Measurements from ENCODE around the gene NAGA. TPM values are rescaled to one million over a fixed set of nuclear protein-coding genes. Genes with fewer than 3 reads are reported as not detected.
"Not testable (repeated sequence)": the region's sequence is repeated elsewhere in the genome, so short reads cannot be mapped to it uniquely, and the experiment has no call there.

Gene NAGA
- total RNA-seq, 1 donor from 2014 or later, result 8.9 TPM

DNA sequence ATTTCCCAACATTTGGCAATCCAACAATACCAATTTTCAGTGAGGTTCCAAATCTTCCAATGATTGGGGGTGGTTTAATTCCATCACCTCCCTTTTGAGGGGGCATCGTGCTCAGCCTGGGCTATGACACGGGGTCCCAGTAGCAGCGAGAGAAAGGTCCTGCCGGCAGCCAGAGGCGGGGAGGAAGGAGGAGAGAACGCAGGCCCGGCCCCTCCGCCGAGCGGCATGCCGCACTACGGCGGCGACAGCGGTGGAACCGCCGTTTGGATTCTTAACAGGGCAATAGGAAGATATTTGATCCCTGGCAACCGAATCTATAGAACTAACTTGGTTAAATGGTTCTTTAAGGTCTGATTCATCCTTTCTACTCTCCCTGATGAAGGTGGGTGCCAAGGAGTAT is 38.2 kb upstream of the NAGA start:
- Histone ChIP-seq H3K27me3 (ENCODE audit: insufficient read depth, low read length) (no peaks in the 10 kb centered on the region), H2AFZ (ENCODE audit: low read depth, low read length) (no peak overlapping the region), H3K79me2 (ENCODE audit: insufficient read depth, low read length) (no peaks in the 10 kb centered on the region), H3K4me2 (ENCODE audit: low read length) (no peak overlapping the region), H4K20me1 (ENCODE audit: insufficient read depth, low read length) (no peaks in the 10 kb centered on the region), H3K36me3 (ENCODE audit: insufficient read depth, low read length) (no peaks in the 10 kb centered on the region), H3K4me3 (ENCODE audit: insufficient read depth, low read depth, low read length) (no peak overlapping the region), H3K9me3 (ENCODE audit: insufficient read depth, low read depth, low read length) (peaks cover 6% of the 10 kb centered on the region), H3K9ac (ENCODE audit: low read length) (no peak overlapping the region), H3K4me1 (ENCODE audit: insufficient read depth, low read length) (no peaks in the 10 kb centered on the region), H3K27ac (ENCODE audit: low read depth, low read length) (no peak overlapping the region)
- Mint-ChIP-seq H3K4me1 (ENCODE audit: low read depth, unreplicated experiment) (no peaks in the 10 kb centered on the region), H3K27ac (ENCODE audit: unreplicated experiment) (no peak overlapping the region), H3K36me3 (ENCODE audit: low read depth, unreplicated experiment) (peaks cover 12% of the 10 kb centered on the region), H3K4me3 (ENCODE audit: unreplicated experiment) (no peak overlapping the region), H3K27me3 (ENCODE audit: low read depth, unreplicated experiment) (peaks cover 23% of the 10 kb centered on the region), H3K9me3 (ENCODE audit: unreplicated experiment) (peaks cover 26% of the 10 kb centered on the region)
- TF ChIP-seq, protein P1, sequence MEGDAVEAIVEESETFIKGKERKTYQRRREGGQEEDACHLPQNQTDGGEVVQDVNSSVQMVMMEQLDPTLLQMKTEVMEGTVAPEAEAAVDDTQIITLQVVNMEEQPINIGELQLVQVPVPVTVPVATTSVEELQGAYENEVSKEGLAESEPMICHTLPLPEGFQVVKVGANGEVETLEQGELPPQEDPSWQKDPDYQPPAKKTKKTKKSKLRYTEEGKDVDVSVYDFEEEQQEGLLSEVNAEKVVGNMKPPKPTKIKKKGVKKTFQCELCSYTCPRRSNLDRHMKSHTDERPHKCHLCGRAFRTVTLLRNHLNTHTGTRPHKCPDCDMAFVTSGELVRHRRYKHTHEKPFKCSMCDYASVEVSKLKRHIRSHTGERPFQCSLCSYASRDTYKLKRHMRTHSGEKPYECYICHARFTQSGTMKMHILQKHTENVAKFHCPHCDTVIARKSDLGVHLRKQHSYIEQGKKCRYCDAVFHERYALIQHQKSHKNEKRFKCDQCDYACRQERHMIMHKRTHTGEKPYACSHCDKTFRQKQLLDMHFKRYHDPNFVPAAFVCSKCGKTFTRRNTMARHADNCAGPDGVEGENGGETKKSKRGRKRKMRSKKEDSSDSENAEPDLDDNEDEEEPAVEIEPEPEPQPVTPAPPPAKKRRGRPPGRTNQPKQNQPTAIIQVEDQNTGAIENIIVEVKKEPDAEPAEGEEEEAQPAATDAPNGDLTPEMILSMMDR (IDR thresholded peaks at IDR 0.05; ENCODE audit: insufficient read depth, low read depth, low read length), result no peak
- TF ChIP-seq EZH2 (IDR thresholded peaks at IDR 0.05; ENCODE audit: insufficient read depth, low read length), result no peak
- no peak for DNase-seq (ENCODE audit: low read depth)
- no peak for FAIRE-seq

DNA sequence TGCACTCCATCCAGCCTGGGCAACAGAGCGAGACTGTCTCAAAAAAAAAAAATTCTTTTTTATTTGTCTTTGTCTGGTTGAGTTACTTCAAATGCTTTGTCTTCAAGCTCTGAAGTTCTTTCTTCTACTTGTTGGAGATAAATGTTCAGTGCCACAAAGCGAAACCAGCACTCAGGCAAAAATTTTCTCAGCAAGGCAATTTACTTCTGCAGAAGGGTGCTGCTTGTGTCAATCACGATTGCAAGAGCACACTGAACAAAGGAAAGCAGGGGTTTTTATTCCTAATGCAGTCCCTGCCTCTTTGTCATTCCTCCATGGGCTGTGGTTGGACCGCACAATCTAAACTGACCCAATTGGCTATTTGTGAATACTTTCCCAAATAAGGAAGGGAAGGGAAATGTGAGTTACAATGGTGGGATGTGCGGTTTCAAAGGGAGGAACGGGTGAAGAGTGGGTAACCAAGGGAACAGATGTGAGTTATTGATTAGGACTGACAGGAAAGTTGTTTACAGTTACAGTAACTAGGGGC is 33.8 kb upstream of the NAGA start:
- Mint-ChIP-seq H3K36me3 (ENCODE audit: low read depth, unreplicated experiment) (peaks cover 20% of the 10 kb centered on the region), H3K27me3 (ENCODE audit: low read depth, unreplicated experiment) (peaks cover 10% of the 10 kb centered on the region), H3K9me3 (ENCODE audit: unreplicated experiment) (peaks cover 34% of the 10 kb centered on the region)
- H3K27me3 ChIP-seq (ENCODE audit: insufficient read depth, low read length); H3K4me1 ChIP-seq (ENCODE audit: insufficient read depth, low read length); H3K27ac ChIP-seq (ENCODE audit: low read depth, low read length); H3K36me3 ChIP-seq (ENCODE audit: insufficient read depth, low read length); H3K27ac Mint-ChIP-seq (ENCODE audit: unreplicated experiment); H3K4me3 ChIP-seq (ENCODE audit: insufficient read depth, low read depth, low read length); H3K9ac ChIP-seq (ENCODE audit: low read length); H4K20me1 ChIP-seq (ENCODE audit: insufficient read depth, low read length); H3K4me2 ChIP-seq (ENCODE audit: low read length); H3K79me2 ChIP-seq (ENCODE audit: insufficient read depth, low read length); H3K4me3 Mint-ChIP-seq (ENCODE audit: unreplicated experiment); DNase-seq (ENCODE audit: low read depth); H2AFZ ChIP-seq (ENCODE audit: low read depth, low read length); H3K4me1 Mint-ChIP-seq (ENCODE audit: low read depth, unreplicated experiment); FAIRE-seq; H3K9me3 ChIP-seq (ENCODE audit: insufficient read depth, low read depth, low read length): not testable (repeated sequence)

DNA sequence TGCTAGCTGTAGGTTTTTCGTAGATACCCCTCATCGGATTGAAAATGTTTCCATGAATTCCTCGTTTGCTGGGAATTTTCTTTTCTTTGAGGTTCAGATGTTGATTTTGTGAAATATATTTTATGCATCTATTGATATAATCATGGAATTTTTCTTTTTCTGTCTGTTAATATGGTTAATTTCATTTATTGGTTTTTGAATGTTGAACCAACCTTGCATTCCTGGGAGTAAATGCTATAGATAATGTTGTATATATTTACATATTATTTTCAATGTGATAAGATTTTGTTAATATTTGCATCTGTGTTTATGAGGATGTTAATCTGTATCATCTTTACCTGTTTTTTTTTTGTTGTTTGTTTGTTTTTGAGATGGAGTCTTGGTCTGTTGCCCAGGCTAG is 30.6 kb upstream of the NAGA start:
- Histone ChIP-seq H4K20me1 (ENCODE audit: insufficient read depth, low read length) (no peaks in the 10 kb centered on the region), H3K36me3 (ENCODE audit: insufficient read depth, low read length) (no peaks in the 10 kb centered on the region), H3K4me1 (ENCODE audit: insufficient read depth, low read length) (no peaks in the 10 kb centered on the region), H3K79me2 (ENCODE audit: insufficient read depth, low read length) (no peaks in the 10 kb centered on the region), H3K27ac (ENCODE audit: low read depth, low read length) (no peak overlapping the region), H3K9ac (ENCODE audit: low read length) (no peak overlapping the region), H3K4me2 (ENCODE audit: low read length) (no peak overlapping the region), H3K27me3 (ENCODE audit: insufficient read depth, low read length) (no peaks in the 10 kb centered on the region), H3K4me3 (ENCODE audit: insufficient read depth, low read depth, low read length) (no peak overlapping the region), H3K9me3 (ENCODE audit: insufficient read depth, low read depth, low read length) (peaks cover 9% of the 10 kb centered on the region), H2AFZ (ENCODE audit: low read depth, low read length) (no peak overlapping the region)
- no peak for TF ChIP-seq EZH2 (IDR thresholded peaks at IDR 0.05; ENCODE audit: insufficient read depth, low read length)
- TF ChIP-seq, protein P1 (IDR thresholded peaks at IDR 0.05; ENCODE audit: insufficient read depth, low read depth, low read length), result no peak
- Mint-ChIP-seq H3K9me3 (ENCODE audit: unreplicated experiment) (peaks cover 27% of the 10 kb centered on the region), H3K27me3 (ENCODE audit: low read depth, unreplicated experiment) (peaks cover 3% of the 10 kb centered on the region), H3K36me3 (ENCODE audit: low read depth, unreplicated experiment) (peaks cover 15% of the 10 kb centered on the region), H3K27ac (ENCODE audit: unreplicated experiment) (no peak overlapping the region), H3K4me3 (ENCODE audit: unreplicated experiment) (no peak overlapping the region), H3K4me1 (ENCODE audit: low read depth, unreplicated experiment) (no peaks in the 10 kb centered on the region)
- DNase-seq (ENCODE audit: low read depth) (no peak), FAIRE-seq (no peak)

Measured in astrocyte (in vitro differentiated cells and primary cell).